ENCODE measurements around the gene ACAD10.
"Not testable (repeated sequence)": the region's sequence is repeated elsewhere in the genome, so short reads cannot be mapped to it uniquely, and the experiment has no call there.

ACAD10 gene

DNA sequence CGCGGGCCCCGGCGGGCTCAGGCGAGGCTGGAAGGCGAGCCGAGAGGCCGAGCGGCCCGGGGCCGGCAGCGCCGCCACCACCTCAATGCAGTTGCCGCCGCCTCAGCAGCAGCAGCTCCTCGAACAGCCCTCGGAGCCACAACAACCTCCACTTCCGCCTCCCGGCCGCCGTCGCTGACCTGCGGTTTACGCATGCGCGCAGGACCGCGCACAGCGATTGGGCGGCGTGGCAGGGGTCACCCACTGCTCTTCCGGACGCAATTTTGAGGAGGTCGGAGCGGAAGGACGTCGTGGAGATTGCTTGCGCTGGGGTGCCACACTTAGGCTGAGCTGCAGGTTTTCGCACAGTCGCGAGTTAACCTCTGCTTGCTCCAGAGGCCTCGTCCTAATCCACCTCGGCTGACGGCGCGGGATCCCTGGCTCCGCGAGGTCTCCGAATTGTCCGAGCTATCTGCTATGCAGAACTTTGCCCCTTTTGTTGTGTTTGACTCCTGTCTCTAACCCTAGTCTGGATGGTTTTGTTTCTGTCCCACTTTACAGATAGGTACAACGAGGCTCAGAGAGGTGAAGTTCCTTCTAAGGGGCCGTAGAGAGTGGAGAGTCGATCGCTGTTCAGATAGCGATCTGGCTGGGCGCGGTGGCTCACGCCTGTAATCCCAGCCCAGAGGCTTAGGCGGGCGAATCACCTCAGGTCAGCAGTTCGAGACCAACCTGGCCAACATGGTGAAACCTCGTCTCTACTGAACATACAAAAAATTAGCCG, at the start of gene ACAD10, which contains the start of gene BRAP:
ACAD10 (plus strand) TSS at position 243 of the 763 bp plus-strand sequence. CDS start 6,657 bp downstream, outside the sequence.
BRAP (minus strand) TSS at position 146 of the 763 bp plus-strand sequence. CDS start 164 bp downstream, outside the sequence.
- DNase-seq, result peak; percentile 91

- no peak for DNase-seq
Measured at GRCh38 chr12:111636209-111636945, 49.5 kb upstream of the ACAD10 start.

- no peak for DNase-seq
Measured at GRCh38 chr12:111638556-111638955, 47.3 kb upstream of the ACAD10 start.

GRCh38 chr12:111640506-111640905, 45.3 kb upstream of the ACAD10 start:
- DNase-seq, result no peak

- no peak for DNase-seq
Measured at GRCh38 chr12:111642681-111643426, 43.0 kb upstream of the ACAD10 start.

DNA sequence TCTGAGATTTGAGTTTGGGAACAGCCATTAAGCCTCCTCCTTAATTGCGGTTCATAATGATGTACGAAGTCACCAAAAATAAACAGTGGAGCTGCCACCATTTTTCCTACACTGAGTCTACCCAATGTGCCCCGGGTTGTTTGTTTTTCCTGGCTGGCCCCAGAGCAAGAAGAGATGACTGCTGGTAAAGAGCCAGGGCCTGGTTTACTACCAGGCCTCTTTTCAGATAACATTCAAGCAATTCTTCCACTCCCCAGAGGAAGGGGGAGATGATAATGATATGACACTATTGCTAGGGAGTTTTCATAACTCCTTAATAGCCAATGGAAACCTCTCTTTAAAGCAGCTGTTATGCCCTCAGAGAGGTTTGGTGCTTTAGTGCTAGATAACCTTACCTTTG, 42.4 kb upstream of the ACAD10 start:
- DNase-seq, result no peak

DNA sequence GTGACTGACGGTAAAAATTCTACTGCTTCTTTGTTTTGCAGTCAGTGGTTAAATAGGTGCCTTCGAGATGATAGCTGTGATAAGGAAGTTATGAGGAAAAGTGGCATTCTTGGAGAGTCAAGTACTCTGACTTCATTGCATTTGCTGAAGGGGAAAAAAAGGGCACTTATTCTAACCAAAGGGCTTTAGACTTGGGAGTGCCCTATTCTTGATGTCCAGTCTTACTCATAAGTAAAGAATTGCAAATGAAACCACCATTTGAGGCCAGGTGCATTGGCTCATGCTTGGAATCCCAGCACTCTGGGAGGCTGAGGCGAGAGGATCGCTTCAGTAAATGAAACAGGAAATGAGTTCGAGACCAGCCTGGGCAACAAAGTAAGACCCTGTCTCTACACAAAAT, 40.4 kb upstream of the ACAD10 start:
- DNase-seq, result no peak

DNA sequence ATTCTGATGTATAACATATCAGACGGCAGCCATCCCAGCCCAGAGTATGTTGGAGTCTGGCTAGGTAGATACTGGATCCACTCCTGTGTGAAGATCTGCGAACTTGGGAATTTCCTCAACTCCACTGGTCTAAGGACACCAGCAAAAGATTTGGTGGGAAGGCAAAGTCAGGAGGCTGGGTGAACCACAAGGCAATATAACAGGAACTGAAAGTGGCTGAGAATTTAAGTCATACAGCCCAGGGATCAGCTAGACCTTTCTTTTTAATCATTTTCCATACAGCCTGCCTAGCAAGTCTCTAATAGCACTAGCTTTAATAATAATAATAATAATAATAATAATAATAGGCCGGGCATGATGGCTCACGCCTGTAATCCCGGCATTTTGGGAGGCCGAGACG, 34.9 kb upstream of the ACAD10 start:
- DNase-seq, result no peak

DNA sequence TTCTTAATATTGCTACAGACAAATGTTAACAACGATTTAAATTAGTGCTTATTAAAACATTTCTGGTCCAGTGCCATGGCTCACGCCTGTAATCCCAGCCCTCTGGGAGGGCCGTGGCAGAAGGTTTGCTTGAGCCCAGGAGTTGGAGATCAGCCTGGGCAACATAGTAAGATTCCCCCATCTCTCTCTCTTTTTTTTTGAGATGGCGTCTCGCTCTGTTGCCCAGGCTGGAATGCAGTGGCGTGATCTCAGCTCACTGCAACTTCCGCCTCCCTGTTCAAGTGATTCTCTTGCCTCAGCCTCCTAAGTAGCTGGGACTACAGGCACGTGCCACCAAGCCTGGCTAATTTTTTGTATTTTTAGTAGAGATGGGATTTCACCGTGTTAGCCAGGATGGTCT, 33.3 kb upstream of the ACAD10 start:
- not testable (repeated sequence) for DNase-seq

GRCh38 chr12:111653596-111653995, 32.3 kb upstream of the ACAD10 start:
- no peak for DNase-seq

- DNase-seq, result no peak
Measured at GRCh38 chr12:111655356-111655755, 30.5 kb upstream of the ACAD10 start.

DNA sequence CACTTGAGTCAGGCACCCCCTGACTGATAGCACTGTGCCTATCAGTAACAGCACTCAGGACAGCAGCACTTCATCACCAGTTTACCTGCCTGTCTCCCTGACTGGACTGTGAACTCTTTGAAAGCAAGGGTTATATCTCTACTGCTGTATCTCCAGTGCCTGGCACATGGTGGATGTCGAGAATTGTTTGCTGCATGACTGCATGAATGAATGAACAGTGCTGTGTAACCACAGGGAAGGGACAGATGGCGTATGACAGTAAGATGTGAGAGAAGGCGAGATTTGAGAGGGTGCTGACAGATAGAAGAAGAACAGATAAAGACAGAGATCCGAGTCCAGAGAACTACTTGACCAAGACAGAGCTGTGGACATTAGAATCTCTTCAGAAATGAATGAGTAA, 29.8 kb upstream of the ACAD10 start:
- no peak for DNase-seq

DNA sequence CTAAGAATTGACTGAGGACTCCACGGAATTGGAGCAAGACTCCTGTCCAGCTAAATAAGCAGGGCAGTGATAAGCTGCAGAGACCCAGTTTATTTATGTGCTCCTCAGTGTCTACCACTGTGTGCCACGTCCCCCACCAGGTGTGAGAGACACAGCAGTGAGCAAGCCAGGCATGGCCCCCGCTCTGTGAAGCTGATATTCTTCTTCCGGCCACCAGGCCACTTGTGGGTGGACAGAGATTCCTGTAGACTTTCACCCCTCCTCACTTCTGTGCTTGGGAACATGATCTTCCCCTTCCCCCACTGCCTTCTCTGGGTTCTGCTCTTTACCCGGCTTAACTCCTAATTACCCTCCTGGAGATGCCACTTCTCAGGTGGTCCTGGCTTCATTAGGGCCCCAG, 21.4 kb upstream of the ACAD10 start:
- no peak for DNase-seq

GRCh38 chr12:111664961-111665865, 20.6 kb upstream of the ACAD10 start:
- DNase-seq, result no peak

DNA sequence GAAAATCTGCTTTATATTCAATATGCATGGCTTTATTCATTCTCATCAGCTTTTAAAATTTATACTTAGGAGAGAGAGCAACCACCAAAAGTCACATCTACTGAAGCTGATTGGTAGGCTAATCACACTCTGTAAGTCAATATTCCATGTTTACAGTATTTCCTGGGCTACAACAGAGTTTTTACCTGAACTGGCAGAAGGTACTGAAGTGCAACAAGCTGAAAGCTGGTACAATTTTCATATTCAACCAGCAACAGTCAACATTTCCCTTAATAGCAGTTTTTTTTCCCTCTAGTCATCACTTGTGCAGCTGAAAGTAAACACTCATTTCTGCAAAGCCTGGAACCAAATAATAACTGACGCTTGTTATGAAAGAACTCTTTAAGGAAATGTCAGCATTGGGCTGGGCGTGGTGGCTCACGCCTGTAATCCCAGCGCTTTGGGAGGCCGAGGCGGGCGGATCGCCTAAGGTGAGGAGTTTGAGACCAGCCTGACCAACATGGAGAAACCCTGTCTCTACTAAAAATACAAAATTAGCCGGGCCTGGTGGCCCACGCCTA, 13.0 kb upstream of the ACAD10 start:
- no peak for DNase-seq

GRCh38 chr12:111673503-111673902, 12.3 kb upstream of the ACAD10 start:
- no peak for DNase-seq

- no peak for DNase-seq
Measured at GRCh38 chr12:111677186-111677585, 8.7 kb upstream of the ACAD10 start.

- DNase-seq, result not testable (repeated sequence)
Measured at GRCh38 chr12:111684485-111685198, 1.2 kb upstream of the ACAD10 start.

GRCh38 chr12:111685322-111685810, 487 bp upstream of the ACAD10 start:
- DNase-seq, result peak; percentile 21

DNA sequence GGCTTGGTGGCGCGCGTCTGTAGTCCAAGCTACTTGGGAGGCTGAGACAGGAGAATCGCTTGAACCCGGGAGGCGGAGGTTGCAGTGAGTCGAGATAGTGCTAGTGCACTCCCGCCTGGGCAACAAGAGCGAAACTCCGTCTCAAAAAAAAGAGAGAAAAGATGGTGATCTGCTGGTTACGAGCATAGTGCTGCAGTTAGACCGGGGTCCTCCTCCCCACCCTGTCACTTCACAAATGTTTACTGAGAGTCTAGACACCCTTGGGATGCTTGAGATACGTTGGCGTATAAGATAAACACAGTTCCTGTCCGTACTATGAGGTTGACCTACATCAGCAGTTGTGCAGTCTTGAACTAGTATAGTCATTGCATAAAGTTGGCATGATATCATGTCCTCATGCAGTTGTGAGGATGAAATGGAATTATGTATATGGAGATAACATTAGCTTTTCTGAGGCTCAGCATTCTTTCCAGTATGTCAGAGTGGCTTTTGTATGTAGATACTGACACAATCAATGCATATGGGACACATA, 787 bp downstream of the ACAD10 start:
- DNase-seq, result no peak

GRCh38 chr12:111687255-111687654, 1.4 kb downstream of the ACAD10 start:
- no peak for DNase-seq
